ENCODE data around the gene RAP2C.

- TF ChIP-seq CTCF (IDR thresholded peaks at IDR 0.05) = no peak
- TF ChIP-seq POLR2AphosphoS5 (IDR thresholded peaks at IDR 0.05) = no peak
Observed at GRCh38 chrX:132153166-132153565, 66.1 kb downstream of the RAP2C start.

Measured in stomach (tissue), 4 donors.